IPS-18c (cell line): ENCODE results near the gene USP17L30.
A peak's percentile ranks its signal among the peaks of the same experiment; 100 is the strongest.
"Not testable (repeated sequence)": the region's sequence is repeated elsewhere in the genome, so short reads cannot be mapped to it uniquely, and the experiment has no call there.

ENCODE experiments used
- H3K4me3 ChIP-seq: 2 replicates; pipeline ENCODE4 v1.7.0; 2013; ENCODE audit warnings: low read depth, mild to moderate bottlenecking, low read length, moderate library complexity; ENCODE audit not compliant: insufficient read depth
- H3K9me3 ChIP-seq: one replicate; pipeline ENCODE4 v1.6.1; 2013; ENCODE audit warnings: mild to moderate bottlenecking, low read length, moderate library complexity; ENCODE audit not compliant: control insufficient read depth, insufficient read depth

Gene USP17L30

GRCh38 chr4:9362829-9363228 is at the start of gene USP17L30:
Gene USP17L30 (plus strand): TSS chr4:9363129. CDS start chr4:9363129, 0 bp downstream.
- H3K9me3 ChIP-seq, H3K4me3 ChIP-seq: not testable (repeated sequence)

GRCh38 chr4:9324191-9324590 is 38.7 kb upstream of the USP17L30 start:
- H3K4me3 ChIP-seq = not testable (repeated sequence)

GRCh38 chr4:9324865-9325264 is 38.1 kb upstream of the USP17L30 start, which contains the start of gene USP17L24:
Gene USP17L24 (plus strand): TSS chr4:9325165. CDS start chr4:9325165, 0 bp downstream.
- not testable (repeated sequence) for H3K9me3 ChIP-seq, H3K4me3 ChIP-seq

More at GRCh38 chr4:9324191-9324590, 38.7 kb upstream of the USP17L30 start:
- not testable (repeated sequence) for H3K9me3 ChIP-seq

- not testable (repeated sequence) for H3K9me3 ChIP-seq, H3K4me3 ChIP-seq
Measured at GRCh38 chr4:9329611-9330010, 33.3 kb upstream of the USP17L30 start, which contains the start of gene USP17L25. Gene USP17L25 (plus strand): TSS chr4:9329911. CDS start chr4:9329911, 0 bp downstream.

GRCh38 chr4:9334358-9334757 is 28.6 kb upstream of the USP17L30 start, which contains the start of gene USP17L26:
Gene USP17L26 (plus strand): TSS chr4:9334658. CDS start chr4:9334658, 0 bp downstream.
- not testable (repeated sequence) for H3K4me3 ChIP-seq, H3K9me3 ChIP-seq

- not testable (repeated sequence) for H3K4me3 ChIP-seq, H3K9me3 ChIP-seq
Measured at GRCh38 chr4:9339103-9339502, 23.8 kb upstream of the USP17L30 start, which contains the start of gene USP17L5. Gene USP17L5 (plus strand): TSS chr4:9339403. CDS start chr4:9339403, 0 bp downstream.

- not testable (repeated sequence) for H3K4me3 ChIP-seq, H3K9me3 ChIP-seq
Measured at GRCh38 chr4:9343848-9344247, 19.1 kb upstream of the USP17L30 start, which contains the start of gene USP17L27. Gene USP17L27 (plus strand): TSS chr4:9344148. CDS start chr4:9344148, 0 bp downstream.

GRCh38 chr4:9348593-9348992 is 14.3 kb upstream of the USP17L30 start, which contains the start of gene USP17L28:
Gene USP17L28 (plus strand): TSS chr4:9348893. CDS start chr4:9348893, 0 bp downstream.
- not testable (repeated sequence) for H3K4me3 ChIP-seq, H3K9me3 ChIP-seq

GRCh38 chr4:9350866-9351265 is 12.1 kb upstream of the USP17L30 start:
- H3K4me3 ChIP-seq = not testable (repeated sequence)

GRCh38 chr4:9353338-9353737 is 9.6 kb upstream of the USP17L30 start, which contains the start of gene USP17L29:
Gene USP17L29 (plus strand): TSS chr4:9353638. CDS start chr4:9353638, 0 bp downstream.
- H3K4me3 ChIP-seq, H3K9me3 ChIP-seq: not testable (repeated sequence)

More at GRCh38 chr4:9350866-9351265, 12.1 kb upstream of the USP17L30 start:
- H3K9me3 ChIP-seq = not testable (repeated sequence)

- not testable (repeated sequence) for H3K9me3 ChIP-seq, H3K4me3 ChIP-seq
Measured at GRCh38 chr4:9379881-9380280, 17.0 kb downstream of the USP17L30 start.

GRCh38 chr4:9381012-9381534 is 18.1 kb downstream of the USP17L30 start:
- peak overlapping the region; percentile 21; the same call in 1 of the 2 replicates for H3K4me3 ChIP-seq

GRCh38 chr4:9384126-9384525 is 21.2 kb downstream of the USP17L30 start:
- H3K9me3 ChIP-seq = no peaks in the 10 kb centered on the region
- no peak overlapping the region for H3K4me3 ChIP-seq

More at GRCh38 chr4:9381012-9381534, 18.1 kb downstream of the USP17L30 start:
- H3K9me3 ChIP-seq = not testable (repeated sequence)

GRCh38 chr4:9389001-9389400 is 26.1 kb downstream of the USP17L30 start:
- H3K9me3 ChIP-seq, H3K4me3 ChIP-seq: not testable (repeated sequence)

GRCh38 chr4:9405774-9406173 is 42.8 kb downstream of the USP17L30 start:
- not testable (repeated sequence) for H3K4me3 ChIP-seq, H3K9me3 ChIP-seq

GRCh38 chr4:9406491-9406890 is 43.6 kb downstream of the USP17L30 start:
- not testable (repeated sequence) for H3K4me3 ChIP-seq, H3K9me3 ChIP-seq

- Histone ChIP-seq H3K9me3 (no peaks in the 10 kb centered on the region), H3K4me3 (no peak overlapping the region)
Measured at GRCh38 chr4:9409793-9410192, 46.9 kb downstream of the USP17L30 start.
